Measurements from ENCODE around the gene POLR1H.

The POLR1H gene

DNA sequence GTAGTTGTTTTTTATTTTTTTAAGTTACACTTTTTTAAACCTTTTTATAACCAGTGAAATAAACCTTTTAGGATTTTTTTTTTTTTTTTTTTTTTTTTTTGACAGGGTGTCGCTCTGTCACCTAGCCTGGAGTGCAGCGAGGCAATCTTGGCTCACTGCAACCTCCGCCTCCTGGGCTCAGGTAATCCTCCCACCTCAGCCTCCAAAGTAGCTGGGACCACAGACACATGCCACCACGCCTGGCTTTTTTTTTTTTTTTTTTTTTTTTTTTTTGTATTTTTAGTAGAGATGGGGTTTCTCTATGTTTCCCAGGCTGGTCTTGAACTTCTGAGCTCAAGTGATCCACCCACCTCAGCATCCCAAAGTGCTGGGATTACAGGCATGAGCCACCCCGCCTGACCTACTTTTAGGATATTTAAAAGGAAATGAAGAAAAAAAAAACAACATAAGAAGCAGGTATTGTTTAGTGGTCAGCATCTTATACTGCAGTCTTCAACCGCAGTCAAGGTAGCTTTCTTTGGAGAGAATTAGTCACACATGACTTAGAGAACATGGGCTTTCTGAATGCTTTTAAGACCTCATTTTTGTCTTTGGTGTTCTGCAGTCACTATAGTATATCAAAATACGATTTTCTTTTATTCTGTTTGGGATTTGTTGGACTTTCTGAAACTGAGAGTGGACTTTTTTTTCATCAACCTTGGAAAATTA is 1.6 kb downstream of the POLR1H start:
- DNase-seq (ENCODE audit: low read depth), result no peak

DNA sequence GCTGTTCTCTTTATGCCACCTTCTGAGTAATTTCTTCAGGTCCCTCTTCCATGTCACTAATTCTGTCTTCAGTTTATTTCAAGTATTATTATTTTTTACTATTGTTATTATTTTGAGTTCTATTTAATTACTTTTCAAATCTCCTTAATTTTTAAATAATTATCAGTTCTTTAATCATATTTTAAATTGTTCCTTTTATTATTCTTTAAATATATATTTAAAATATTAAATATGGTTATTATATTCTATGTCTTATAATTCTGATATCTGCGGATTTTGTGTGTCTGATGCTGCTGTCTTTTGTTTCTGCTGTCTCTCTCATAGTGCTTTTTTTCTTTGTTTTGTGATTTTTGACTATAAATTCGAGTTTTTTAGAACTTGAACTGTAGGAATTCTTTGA is 2.2 kb downstream of the POLR1H start:
- DNase-seq (ENCODE audit: low read depth), result no peak

DNA sequence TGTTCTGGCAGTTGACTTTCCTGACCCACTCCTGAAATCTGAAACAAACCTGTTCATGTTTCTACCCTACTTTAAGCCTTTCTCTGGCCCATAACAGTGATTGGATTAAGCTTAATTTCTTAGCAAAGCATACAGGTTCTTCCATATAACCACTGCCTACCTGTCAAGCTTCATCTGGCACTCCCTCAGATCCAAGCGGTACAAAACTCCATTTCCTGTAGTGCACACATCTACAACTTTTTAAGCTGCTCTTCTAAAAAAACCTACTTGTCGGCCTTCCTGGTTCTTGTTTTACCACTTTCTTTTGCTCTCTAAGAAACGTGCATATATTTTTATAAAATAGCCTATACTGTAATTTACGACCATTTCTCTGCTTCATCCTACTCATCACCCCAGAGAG is 5.0 kb downstream of the POLR1H start:
- DNase-seq (ENCODE audit: low read depth), result no peak

DNA sequence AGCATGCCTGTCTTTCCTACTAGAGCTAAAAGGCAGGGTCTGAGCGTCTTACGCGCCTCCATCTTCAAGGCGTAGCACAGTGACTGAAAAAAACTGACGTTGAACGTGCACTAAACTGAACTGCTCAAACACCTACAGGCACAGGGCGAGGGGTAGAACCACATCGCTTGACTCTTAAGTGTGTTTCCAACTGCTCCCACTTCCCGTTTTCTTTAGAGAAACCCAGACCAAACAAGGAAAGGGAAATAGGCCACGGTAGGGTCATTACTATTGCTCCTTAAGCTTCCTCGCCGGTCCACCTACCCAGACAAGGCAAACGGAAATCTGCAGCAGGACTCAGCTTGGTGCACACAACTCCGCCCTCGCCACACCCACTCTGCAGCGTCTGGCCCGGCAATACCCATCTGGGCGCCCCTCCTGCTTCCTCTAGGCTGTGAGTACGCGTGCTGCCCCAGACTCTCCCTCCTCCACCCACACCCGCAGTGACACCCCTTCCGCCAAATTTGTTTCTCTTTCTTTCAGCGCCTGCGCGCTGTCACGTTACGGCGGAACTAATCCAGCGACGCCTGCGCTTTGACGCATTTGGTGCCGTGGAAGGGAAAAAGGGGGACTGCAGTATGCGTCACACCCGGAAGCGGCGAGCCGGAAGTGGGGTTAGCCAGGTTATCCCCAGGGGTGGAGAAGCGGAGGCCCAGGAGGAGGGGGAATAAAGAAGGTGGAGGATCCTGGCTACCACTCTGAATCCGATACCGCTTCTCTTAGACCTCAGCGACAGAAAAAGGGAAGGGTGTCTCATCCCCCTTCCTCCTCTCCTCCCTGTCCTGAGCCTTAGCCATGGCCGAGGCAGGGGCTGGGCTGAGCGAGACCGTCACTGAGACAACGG is 5.8 kb downstream of the POLR1H start, which contains the start of gene PPP1R11:
Gene PPP1R11 (plus strand): TSS at position 622 of the 883 bp plus-strand sequence. CDS start 213 bp downstream, at position 835.
- DNase-seq (ENCODE audit: low read depth), result peak; percentile 98

DNA sequence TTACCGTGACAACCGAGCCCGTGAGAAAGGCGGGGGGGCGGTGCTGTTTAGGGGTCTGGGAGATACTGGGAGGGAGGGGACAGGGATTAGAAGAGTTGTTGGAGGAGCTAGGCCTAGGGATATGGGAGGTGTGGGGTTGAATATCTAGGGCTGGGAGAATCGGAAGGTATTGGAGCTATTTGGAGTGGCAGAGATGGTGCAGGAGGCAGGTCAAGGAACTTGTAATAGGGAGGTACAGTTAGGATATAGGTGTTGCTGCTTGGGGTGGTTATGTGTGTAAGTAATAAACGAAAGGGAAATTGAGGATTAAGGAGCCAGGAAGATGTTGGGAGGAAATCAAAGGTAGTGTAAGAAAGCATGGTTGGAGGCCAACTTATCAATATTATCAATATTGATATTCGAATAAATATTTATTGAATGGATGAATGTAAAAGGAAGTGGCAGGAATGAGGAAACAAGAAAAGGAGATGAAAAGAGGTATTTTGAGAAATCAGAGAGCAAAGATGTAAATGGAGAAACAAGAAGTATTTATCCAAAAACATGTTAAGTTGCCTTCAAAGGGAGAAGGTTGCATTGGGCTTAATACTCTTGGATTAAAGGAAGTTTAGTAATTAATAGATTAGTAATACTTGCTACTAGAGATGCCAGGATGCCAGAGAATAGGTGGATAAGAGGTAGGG is 6.5 kb downstream of the POLR1H start:
- DNase-seq (ENCODE audit: low read depth), result no peak

DNA sequence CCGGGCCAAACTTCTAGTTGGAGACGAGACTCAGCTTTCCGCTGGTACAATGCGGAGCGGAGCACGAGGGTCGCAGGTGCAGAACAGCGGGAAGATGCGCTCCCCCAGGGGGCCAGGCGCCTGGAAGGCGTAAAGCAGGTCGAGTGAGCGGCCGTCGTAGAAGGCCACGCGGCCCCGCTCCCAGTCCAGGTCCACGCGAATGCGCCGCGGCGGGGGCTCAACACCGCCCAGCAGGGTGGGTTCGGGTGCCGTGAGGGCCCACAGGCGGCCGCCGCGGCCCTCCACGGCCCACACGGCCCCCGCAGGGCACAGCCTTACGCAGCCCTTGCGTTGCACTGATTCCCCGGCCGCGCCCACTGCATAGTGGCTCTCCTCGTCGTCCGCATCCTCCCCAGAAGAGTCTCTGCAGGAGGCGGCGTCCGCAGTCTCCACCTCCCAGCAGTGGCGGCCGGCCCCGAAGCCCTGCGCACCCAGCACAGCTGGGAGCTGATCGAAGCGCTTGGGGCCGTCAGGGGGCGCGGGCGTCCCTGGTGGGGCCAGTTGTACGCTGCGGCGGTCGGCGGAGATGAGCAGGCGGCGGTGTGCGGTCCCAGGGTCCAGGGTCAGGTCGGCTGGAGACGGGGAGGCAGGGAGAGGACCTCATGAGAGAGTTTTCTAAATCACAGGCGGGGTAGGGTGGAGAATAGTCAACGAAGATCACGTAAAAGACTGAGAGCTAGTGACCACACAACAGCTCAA is 10.2 kb downstream of the POLR1H start:
- no peak for DNase-seq (ENCODE audit: low read depth)

DNA sequence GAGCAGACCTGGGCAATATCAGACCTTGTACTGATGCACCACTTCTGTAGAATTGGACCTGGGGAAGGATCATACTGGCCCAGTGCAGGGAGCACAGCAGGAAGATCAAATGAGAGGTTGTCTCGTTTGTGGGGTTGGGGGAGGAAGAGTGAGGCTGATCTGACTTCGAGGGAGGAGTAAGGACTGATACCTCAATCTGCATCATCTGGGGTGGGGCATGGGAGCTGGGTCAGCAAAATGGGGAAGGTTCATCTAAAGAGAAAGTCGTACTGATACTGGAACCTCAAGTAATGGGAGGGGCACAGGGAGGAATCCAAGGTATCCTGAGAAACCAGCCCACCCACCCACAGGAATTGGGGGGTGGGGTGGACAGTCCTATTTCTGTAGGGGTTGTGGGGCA is 10.8 kb downstream of the POLR1H start:
- DNase-seq (ENCODE audit: low read depth), result no peak

DNA sequence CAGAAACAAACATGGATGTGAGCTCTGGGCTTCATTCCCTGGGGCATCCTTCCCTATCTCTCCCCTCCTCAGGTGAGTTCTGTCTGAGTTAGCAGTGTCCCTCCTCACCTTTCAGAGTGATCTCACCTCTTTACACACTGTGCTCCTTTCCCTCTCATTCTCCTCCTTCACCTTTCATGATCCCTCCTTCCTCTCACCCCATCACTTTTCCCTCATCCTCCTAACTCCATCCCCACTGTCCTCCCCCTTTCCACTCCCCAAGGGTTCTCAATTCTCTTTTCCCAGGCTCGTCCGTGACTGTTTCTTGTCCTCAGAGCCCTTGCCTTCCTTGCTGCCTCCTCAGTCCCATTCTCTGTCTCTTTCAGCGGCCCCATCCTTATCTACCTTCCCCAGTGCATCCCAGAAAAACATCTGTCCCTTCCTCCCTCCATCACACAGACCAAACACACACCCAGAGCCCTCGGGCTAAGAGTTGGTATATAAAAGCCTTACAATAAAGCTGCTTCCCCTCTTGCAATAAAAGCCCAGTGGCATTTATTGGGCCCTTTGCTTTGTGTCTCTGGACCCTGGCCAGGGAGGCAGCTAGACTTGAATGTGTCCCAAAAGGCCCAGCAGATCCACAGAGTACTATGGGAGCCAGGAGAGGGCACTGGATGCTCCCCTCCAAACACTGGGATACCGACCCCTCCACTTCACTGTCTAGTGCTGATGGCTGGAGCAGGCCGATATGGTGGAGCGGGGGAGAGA is 12.6 kb downstream of the POLR1H start:
- no peak for DNase-seq (ENCODE audit: low read depth)

DNA sequence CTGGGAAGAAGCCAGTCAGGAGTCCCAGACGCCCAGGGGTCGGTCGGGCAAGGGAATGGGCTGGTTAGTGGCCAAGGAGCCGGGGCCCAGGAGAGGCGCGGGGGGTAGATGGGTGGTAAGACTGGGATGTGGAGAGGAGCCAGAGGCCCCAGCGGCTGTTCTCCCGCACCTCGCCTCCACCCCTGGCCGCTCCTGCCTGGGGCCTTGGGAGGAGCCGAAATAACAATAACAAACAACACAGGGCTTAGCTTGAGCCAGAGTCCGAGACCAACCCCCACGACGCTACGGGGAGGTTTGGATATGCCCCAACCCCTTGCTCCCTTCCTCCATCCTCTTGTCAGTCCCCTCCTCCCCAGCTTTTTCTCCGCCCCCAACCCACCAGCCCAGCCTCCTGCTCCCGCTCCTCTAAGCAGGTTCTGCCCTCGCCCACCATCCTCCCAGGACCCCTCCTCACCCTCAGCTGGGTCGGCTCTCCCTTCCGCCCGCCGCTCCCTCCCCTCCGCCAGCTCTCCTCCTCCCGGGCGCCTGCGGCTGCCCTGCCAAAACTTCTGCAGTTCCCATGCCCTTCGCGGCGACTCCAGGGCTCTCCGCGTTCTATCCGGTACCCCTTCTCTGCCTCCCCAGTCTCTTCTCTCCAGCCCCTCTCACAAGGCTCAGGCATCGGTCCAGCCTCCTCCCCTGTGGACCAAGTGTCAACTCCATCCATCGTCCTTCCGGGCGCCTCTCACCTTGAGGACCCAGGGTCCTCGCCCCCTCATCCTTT is 13.4 kb downstream of the POLR1H start:
- DNase-seq (ENCODE audit: low read depth), result no peak

DNA sequence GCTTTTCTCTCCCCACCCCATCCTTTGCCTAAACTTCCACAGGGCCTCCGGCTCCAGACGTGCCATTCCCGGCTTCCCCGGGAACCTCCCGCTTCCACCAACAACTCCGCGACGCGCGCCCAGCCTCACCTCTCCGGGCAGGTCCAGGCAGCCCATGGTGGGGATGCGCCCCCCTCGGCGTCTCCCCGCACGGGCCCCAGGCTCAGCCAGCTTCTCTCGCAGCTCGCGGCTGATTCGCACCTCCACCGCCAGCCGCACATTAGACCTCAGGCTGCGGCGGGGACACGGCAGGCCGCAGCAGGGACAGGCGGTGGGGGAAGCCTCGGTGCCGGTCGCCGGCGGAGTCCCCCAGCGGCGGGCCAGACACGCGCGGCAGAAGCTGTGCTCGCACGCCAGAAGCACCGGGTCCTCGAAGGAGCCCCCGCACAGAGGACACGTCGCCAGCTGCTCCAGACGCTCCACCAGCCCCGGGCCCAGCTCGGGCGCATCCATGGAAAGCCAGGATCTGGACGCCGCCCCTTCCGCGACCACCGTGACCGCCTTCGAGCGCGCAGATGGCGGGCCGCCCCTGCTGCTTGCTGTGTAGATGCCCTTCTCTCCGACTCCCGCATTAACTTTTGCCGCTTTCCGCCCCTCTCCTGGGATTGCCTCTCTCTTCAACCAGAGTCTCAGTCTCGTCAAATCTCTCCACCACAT is 14.2 kb downstream of the POLR1H start, which contains the start of gene RNF39:
Gene RNF39 (minus strand): TSS at position 676 of the 696 bp plus-strand sequence. CDS start 184 bp downstream, at position 492.
- DNase-seq (ENCODE audit: low read depth), result no peak

DNA sequence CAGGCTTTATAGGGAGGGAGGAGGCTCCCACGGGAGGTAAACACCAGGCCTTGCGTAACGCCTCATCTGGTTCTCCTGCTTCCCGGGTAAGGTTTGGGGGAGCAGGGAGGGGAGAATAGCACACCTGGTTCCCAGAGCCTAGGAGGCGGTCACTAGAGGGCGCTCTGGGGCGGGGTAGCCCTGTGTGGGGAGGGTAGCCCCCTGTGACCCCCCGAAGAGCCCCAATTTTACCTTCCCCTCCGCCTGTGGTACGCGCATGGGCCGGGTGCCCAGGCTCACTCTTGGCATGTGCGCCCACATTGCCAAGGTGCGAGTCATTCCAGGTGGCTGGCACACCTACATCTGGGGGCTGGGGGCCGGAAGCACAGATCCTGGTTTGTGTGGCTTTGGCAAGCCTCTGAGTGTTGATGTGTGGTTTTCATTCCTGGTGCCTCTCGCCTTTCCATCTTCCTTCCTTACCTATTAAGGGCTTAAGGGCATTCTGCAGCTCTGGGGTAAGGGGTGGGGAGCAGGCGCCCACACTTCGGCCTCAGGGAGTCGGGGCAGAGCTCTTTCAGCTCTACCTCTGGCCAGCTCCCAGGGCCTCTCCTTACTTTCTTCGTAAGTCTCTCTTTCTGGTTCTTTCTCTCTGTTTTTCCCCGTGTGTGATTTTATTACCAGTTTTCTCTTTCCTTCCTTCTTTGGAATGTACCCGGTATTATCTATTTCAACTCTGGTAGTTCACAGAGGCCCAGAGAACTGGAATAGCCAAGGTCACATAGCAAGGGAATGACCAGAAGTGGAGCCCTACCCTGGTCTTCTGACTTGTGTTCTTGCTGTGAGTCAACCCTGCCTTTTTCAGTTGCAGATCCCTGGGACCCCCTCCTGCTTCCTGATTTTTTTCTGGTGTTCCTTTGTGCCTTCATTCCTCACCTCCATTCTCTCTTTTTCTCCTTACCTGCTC is 15.0 kb downstream of the POLR1H start:
- DNase-seq (ENCODE audit: low read depth), result no peak

DNA sequence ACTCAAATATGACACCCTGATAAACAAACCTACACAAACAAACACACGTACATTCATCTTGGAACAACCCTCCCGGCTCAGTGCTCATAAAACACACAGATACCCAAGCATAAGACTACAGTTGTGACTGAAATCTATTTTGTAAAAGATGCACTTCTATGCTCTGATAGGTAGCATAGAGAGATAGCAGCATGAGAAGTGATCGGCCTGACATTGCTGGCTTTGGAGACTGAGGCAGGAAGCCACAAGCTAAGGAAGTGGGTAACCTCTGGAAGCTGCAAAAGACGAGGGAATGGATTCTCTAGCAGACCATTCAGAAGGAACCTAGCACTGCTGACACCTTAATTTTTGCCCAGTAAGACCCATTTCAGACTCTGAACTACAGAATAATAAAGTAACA is 16.2 kb downstream of the POLR1H start:
- DNase-seq (ENCODE audit: low read depth), result no peak

DNA sequence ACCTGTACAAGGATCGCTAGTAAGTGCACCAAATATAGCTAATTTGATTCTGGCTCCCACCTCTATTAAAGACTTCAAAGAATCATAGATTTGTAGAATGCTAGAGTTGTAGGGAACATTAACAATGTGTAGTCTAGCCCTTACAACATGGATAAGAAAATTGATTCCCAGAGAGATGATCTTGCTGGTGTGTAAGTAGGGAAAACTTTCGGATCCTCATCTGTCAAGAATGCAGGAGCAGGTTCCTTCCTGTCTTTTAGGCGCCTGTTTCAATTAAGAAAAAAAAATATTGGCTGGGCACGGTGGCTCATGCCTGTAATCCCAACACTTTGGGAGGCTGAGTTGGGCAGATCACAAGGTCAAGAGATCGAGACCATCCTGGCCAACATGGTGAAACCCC is 26.8 kb downstream of the POLR1H start:
- DNase-seq (ENCODE audit: low read depth), result no peak

DNA sequence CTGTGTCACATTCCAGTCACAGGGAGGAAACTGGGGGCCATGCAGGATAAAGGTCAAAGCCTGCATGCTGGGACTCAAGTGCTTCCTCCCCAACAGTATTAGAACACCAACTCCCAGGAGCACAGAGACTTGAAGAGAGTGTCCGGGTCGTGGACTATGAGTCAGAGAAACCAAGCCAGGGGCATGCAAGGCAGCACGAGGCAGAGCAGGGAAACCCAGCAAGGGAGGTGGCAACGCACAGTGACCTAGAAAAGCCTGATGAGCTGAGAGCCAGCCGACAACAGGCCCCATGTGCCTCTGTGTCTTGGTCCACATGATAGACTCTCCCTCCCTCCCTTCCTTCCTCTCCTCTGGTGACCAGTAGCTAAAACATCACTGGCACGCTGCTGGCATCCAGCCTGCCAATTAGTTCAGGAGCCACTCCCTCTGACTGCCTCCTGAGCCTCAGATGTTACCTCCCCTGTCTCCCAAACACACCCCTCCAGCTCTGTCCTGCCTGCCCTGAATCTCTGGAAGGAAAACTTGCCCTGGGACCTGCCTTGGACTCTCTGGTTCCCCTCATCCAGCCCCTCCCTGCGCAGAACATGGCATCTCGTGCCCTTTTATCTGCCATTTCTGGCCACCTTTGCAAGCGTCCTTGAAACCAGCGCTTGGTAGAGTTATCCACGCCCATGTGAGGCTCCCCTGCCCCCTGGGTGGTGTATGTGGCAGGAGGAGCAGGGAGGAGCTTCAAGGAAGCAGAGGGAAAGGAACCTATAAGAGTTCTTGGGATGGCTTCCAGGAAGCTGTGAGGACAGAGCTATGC is 30.7 kb downstream of the POLR1H start:
- DNase-seq (ENCODE audit: low read depth), result no peak

DNA sequence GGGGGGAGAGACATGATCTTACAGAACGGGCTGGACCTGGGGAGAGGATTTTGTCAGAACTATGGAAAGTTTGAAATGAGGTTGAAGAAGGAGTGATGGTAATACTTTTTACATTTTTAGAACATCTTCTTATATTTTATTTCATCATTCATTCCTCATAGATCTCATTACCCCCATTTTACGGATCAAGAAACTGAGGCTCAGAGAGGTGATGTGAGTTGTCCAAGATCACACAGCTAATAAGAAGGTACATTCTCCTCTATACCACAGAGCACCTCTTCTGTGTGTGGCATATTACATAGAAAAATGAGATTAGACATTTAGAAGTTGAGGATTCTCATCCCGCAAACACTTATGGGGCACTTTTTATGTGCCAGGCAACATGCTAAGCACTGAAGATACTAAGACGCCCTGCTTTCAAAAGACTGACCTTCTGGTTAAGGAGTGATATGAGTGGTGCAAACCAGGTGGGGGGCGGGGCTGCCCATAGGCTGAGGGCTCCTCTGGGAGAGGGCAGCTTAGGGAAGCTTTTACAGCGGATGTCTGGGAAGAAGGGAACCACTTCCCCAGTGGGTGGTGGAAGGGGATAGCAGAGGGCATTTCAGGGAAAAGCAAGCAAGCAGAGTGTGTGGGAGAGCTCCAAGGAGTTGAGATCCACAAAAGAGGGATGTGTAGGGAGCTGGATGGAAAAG is 31.9 kb downstream of the POLR1H start:
- no peak for DNase-seq (ENCODE audit: low read depth)

DNA sequence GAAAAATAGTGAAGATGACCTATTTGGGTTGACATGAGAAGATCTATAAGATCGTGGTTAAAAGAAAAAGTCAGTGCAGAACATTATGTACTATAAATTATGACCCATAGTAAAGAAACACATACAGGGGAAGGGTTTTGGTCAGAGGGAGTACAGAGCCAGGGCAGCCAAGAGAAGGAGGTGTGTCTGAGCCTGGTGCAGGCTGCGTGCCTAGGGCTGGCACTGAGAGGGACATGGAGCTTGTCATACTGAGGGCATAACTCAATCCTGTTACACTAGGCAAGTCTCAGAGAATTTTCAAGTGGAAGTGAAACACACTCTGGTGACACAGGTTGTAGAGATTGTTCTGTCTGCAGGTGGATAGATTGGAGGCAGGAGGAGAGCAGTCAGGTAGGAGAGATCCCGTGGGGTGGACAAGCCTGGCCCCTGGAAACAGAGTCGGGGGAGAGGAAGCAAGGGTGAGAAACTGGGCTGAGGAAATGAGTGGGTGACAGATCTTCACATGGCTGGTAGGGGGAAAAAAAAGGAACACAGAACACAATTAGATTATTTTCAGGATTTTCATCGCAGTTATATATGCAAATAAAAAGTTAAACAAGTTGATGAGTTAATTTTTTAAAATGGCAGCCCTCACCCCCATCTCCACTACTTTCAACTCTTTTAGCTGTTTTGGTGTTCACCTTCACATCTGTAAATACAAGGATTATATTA is 33.0 kb downstream of the POLR1H start:
- DNase-seq (ENCODE audit: low read depth), result no peak

DNA sequence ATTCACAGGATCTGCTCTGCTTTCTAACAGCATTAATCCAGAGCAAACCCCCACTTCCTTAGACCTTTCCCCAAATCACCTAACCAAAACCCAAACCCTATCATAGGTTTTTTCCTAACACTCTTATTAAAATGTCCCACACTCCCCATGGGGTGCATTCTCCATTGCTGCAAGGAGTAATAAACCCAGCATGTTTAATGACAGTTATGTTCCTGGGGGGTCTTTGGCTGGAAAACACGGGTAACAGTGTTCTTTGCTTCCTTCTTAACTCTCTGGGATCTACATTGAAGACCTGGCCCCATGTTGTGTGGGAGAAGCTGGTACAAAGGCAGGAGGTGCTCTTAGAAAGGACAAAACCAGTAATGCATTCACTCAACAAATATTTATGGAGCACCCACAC is 35.8 kb downstream of the POLR1H start:
- DNase-seq (ENCODE audit: low read depth), result no peak

Measured in stimulated activated CD8-positive, alpha-beta memory T cell treated with anti-CD3 and anti-CD28 coated beads, Interleukin-4, amount 100 ng/mL, for 24 hours (primary cell).